CD4-positive, alpha-beta T cell treated with Interleukin-2 at 100 ng/mL for 4 hours (primary cell): ENCODE measurements around the gene PNRC1.
A peak's percentile ranks its signal among the peaks of the same experiment; 100 is the strongest.
"Not testable (repeated sequence)": the region's sequence is repeated elsewhere in the genome, so short reads cannot be mapped to it uniquely, and the experiment has no call there.

Experiments
- DNase-seq: peaks from one replicate; pipeline ENCODE4 v3.0.0-alpha.2; 2020; ENCODE audit warnings: low spot score

PNRC1 gene

DNA sequence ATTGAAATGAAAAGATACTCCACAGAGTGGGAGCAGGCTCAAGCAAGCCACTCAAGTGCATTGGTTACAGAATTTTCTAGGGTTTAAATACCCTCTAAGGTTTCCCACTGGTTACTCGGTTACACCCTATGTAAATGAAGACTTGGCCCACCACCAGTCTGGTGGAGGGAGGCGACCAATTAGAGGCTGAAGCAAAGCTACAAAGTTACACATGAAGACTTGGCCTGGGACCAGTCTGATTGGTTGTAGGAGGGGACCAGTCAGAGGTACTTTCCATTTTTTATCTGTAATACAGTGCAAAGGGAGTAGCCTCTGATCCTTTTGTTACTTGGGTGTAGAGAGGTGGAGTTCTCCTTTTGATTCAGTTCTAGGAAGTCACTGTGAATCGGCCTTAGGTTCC, 29.7 kb downstream of the PNRC1 start:
- DNase-seq: no peak

DNA sequence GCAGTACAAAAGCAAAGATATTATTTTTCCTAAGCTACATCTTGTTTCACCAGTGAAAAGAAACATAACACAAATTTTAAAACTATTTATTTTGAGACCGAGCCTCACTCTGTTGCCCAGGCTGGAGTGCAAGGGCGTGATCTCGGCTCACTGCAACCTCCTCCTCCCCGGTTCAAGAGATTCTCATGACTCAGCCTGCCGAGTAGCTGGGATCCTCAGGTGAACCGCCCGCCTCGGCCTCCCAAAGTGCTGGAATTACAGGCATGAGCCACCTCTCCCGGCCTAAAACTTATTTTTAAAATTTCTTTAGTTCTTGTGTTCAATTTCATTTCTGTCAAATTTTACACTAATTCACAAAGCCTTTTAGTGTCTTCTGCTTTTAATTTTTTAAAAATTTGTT, 31.4 kb downstream of the PNRC1 start:
- no peak for DNase-seq

DNA sequence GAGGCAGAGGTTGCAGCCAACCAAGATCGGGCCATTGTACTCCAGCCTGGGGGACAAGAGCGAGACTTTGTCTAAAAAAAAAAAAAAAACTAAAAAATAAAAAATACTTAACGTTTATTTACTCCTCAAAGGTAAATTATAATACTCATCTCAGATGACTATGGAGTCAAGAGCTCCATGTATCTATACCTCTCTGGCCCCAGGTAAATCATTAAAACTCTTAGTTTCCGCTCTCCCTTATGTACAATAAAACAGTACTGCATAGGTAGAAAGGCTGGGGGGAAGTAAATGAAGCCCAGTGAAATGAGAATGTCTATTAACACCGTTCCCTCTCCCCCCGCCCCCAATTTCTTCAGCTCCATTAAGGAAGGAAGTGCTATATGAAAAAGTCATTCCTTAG, 36.2 kb downstream of the PNRC1 start:
- no peak for DNase-seq

DNA sequence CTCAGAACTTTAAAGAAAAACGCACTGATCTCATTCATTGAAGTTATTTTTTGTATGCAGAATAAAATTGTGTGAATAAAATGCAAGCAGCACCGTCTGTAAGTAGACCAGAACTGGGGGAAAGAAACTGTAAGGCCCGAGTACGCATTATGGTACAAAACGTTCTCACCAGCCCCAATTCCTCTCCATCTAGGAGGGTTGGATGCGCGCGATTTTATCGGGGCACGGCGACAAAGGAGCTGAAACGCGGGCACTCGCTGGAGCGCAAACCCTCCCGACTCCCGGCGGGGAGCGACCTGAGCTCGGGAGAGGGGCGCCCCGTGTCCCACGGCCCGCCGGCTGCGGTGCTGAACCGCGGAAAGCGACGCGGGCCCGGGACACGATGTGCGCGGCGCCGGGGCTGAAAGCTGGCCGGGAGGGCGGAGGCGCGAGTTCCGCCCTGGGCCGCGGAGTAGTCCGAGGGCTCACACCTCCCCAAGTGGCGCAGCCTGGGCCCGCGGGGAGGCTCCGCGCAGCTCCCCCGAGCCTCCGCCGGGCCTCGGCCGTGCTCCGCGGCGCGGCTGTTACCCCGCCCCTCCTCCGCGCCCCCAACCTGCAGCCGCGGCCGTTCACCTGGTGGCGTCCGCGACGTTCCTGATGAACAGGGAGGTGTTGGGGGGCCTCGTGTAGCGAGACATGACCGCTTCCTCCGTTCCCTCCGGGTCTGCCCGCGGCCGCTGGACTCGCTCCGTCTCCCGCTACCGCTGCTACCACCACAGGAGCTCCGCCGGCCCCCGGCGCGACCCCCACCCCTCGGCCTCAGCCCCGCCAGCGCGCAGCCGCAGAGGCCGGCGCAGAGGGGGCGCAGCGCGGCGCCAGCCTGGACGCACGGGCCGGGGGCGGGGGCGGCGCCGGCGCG, 36.9 kb downstream of the PNRC1 start, which contains the start of gene SRSF12:
Gene SRSF12 (minus strand): TSS at position 861 of the 898 bp plus-strand sequence. CDS start 184 bp downstream, at position 677.
- peak; percentile 26 for DNase-seq

- no peak for DNase-seq
These were observed 38.4 kb downstream of the PNRC1 start for GRCh38 chr6:89118931-89119330.

DNA sequence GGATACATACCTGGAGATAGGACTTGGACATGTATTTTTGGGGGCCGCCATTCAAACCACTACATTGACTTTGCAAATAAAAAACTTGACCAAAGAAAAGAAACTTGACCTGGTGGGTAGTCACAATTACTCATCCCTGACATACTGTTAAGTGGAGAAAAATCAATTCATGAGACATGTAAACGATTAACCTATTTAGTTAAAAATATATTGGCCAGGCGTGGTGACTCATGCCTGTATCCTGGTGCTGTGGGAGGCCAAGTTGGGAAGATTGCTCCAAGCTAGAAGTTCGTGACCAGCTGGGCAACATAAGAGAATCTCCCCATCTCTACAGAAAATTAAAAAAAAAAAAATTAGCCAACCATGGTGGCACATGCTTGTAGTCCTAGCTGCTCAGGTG, 39.8 kb downstream of the PNRC1 start:
- DNase-seq: no peak

DNA sequence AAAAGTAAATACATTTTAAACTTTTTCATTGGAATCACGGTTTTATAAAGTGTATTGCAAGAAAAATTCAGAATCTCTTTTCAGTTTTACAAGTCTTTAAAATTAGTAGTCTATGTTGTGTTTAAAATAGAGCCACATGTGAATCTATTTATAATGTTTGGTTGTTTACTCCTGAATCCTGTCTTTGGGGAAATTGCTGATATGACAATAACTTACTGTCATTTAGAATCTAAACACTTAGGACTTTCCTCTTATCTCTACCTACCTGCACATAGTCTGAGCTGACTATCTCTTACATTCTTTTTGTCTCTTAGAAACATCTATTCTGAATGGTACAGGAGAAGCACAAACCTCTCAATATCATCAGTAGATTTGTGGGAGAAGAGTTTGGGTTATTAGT, 41.4 kb downstream of the PNRC1 start:
- DNase-seq: no peak

DNA sequence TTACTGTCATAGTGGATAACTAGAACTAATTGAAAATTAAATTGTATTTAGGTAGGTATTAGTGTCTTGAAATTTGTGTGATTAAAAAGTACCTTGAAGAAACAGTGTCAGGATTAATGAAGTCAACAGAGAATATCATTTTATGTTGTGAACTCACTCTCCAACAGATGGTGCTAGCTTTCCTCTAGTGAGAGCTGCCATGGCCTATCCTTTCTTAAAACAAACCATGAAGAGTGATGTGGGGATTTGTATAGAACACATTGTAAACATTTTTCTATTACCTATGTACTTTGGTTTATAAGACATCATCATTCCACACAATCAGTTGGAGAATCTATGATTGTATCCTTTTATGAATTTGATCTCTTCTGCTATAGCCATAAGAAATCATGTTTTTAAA, 42.1 kb downstream of the PNRC1 start:
- peak; percentile 35 for DNase-seq

- not testable (repeated sequence) for DNase-seq
These were observed 47.7 kb downstream of the PNRC1 start for GRCh38 chr6:89128256-89128671.

DNA sequence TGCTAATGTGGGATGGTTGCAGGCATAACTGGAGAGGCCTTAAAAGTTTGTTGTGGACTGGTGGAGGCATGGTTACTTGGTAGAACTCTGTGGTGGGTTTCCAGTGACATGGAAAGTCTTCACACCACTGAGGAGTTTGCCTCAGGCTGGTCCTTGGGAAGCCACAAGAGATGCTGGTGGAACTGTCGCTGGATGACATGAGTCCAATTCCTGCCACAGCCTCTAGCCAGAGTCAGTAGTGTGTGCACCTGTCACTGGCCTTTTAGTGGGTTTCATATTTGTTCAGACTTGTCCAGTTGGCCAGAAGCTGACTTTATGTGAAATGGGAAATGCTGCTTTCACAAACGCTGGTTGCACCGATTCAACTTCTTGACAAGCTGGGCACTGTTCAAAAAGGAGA, 51.0 kb downstream of the PNRC1 start:
- DNase-seq: no peak

GRCh38 chr6:89132057-89132456, 51.5 kb downstream of the PNRC1 start:
- no peak for DNase-seq

GRCh38 chr6:89133981-89134380, 53.4 kb downstream of the PNRC1 start:
- no peak for DNase-seq

- no peak for DNase-seq
These were observed 54.2 kb downstream of the PNRC1 start for GRCh38 chr6:89134723-89135122.
